Naive thymus-derived CD4-positive, alpha-beta T cell (primary cell): ENCODE measurements around the gene ARHGEF10L. TPM values are rescaled to one million over a fixed set of nuclear protein-coding genes. Genes with fewer than 3 reads are reported as not detected.
A peak's percentile ranks its signal among the peaks of the same experiment; 100 is the strongest.

Experiments
- ATAC-seq: fragments of 150-1000 bp; cut with Tn5 transposase; 2 replicates; pipeline ENCODE4 v1.10.0; 2021; ENCODE audit warnings: mild to moderate bottlenecking, moderate library complexity
- CTCF ChIA-PET: fragments of 350-600 bp; sonication (Branson Sonifier 250); formaldehyde crosslinking; loops from one replicate; lab custom pipeline; 2021; ENCODE audit warnings: antibody characterized with exemption; lab: Charles Lee
- POLR2A ChIA-PET: fragments of 350-600 bp; sonication (Branson Sonifier 250); formaldehyde crosslinking; loops from one replicate; lab custom pipeline; 2021; ENCODE audit warnings: antibody characterized with exemption, inconsistent platforms; lab: Charles Lee
- DNase-seq, 9 donors: peaks; one replicate each; pipeline versions ENCODE4 v3.0.0 to v3.0.0-alpha.2; 2020 to 2022; ENCODE audit warnings: mixed read lengths in 1 of 9
- H3K27ac ChIP-seq: one replicate; pipeline ENCODE4 v1.7.0; 2013; ENCODE audit warnings: mild to moderate bottlenecking, low read depth, low read length, moderate library complexity
- H3K27me3 ChIP-seq, 2 donors: one replicate each; pipeline ENCODE4 v1.7.0; 2013; ENCODE audit warnings: low read length in 2 of 2, mild to moderate bottlenecking in 2 of 2, moderate library complexity in 2 of 2; ENCODE audit not compliant: control insufficient read depth in 2 of 2, insufficient read depth in 2 of 2
- H3K36me3 ChIP-seq, 3 experiments: 1 replicate in 2 of 3; 2 replicates in 1 of 3; pipeline ENCODE4 v1.7.0; 2013; ENCODE audit warnings: low read length in 3 of 3, mild to moderate bottlenecking in 3 of 3, moderate library complexity in 1 of 3; ENCODE audit not compliant: insufficient read depth in 3 of 3, control insufficient read depth in 2 of 3
- H3K4me1 ChIP-seq, 2 donors: one replicate each; pipeline ENCODE4 v1.7.0; 2013; ENCODE audit warnings: low read length in 2 of 2, mild to moderate bottlenecking in 2 of 2, moderate library complexity in 1 of 2; ENCODE audit not compliant: control insufficient read depth in 2 of 2, insufficient read depth in 2 of 2
- H3K4me3 ChIP-seq: 2 replicates; pipeline ENCODE4 v1.7.0; 2013; ENCODE audit warnings: mild to moderate bottlenecking, low read length
- H3K9me3 ChIP-seq, 3 experiments: 1 replicate in 2 of 3; 2 replicates in 1 of 3; pipeline ENCODE4 v1.7.0; 2013; ENCODE audit warnings: low read length in 3 of 3; ENCODE audit not compliant: control insufficient read depth in 2 of 3
- H3K27ac Mint-ChIP-seq, 9 donors: one replicate each; pipeline ENCODE4 v1.8.0; 2020 to 2022; ENCODE audit warnings: mixed read lengths in 9 of 9, mild to moderate bottlenecking in 8 of 9, moderate library complexity in 5 of 9, inconsistent platforms in 2 of 9
- H3K27me3 Mint-ChIP-seq, 5 donors: one replicate each; pipeline ENCODE4 v1.8.0; 2021 to 2022; ENCODE audit warnings: mixed read lengths in 5 of 5, mild to moderate bottlenecking in 1 of 5
- H3K36me3 Mint-ChIP-seq, 5 donors: one replicate each; pipeline ENCODE4 v1.8.0; 2020 to 2022; ENCODE audit warnings: mixed read lengths in 5 of 5, mild to moderate bottlenecking in 3 of 5, inconsistent platforms in 1 of 5
- H3K4me1 Mint-ChIP-seq, 7 donors: one replicate each; pipeline ENCODE4 v1.8.0; 2020 to 2022; ENCODE audit warnings: mixed read lengths in 7 of 7, mild to moderate bottlenecking in 3 of 7, inconsistent platforms in 1 of 7
- H3K4me3 Mint-ChIP-seq, 10 donors: one replicate each; pipeline ENCODE4 v1.8.0; 2020 to 2022; ENCODE audit warnings: mild to moderate bottlenecking in 10 of 10, mixed read lengths in 10 of 10, moderate library complexity in 6 of 10, inconsistent platforms in 2 of 10
- H3K9me3 Mint-ChIP-seq, 11 donors: one replicate each; pipeline ENCODE4 v1.8.0; 2020 to 2022; ENCODE audit warnings: mixed read lengths in 11 of 11, mild to moderate bottlenecking in 4 of 11, inconsistent platforms in 1 of 11, moderate library complexity in 1 of 11
- intact Hi-C, 2 donors: fragments of 100-400 bp; cut with micrococcal nuclease; formaldehyde crosslinking; loops; one replicate each; pipeline ENCODE4 v1.15.1; 2023
- polyA plus RNA-seq, 2 donors: library from polyadenylated mRNA; unstranded; fragments of 300-500 nt; fragmentation: Illumina TruSeq; gene quantifications; one replicate each; pipeline ENCODE4 v1.2.3, GENCODE V29; 2021
- total RNA-seq, 6 experiments: library from RNA in 5 of 6; stranded (reverse) in 5 of 6; gene quantifications; 1 replicate in 5 of 6; 2 replicates in 1 of 6; pipeline ENCODE4 v1.2.3 and lab custom pipeline; 2021 to 2026

ARHGEF10L gene
- total and polyA plus RNA-seq, 7 experiments from 2014 or later: 0.59 to 19.7 (median 0.84) TPM; not detected in 3

DNA sequence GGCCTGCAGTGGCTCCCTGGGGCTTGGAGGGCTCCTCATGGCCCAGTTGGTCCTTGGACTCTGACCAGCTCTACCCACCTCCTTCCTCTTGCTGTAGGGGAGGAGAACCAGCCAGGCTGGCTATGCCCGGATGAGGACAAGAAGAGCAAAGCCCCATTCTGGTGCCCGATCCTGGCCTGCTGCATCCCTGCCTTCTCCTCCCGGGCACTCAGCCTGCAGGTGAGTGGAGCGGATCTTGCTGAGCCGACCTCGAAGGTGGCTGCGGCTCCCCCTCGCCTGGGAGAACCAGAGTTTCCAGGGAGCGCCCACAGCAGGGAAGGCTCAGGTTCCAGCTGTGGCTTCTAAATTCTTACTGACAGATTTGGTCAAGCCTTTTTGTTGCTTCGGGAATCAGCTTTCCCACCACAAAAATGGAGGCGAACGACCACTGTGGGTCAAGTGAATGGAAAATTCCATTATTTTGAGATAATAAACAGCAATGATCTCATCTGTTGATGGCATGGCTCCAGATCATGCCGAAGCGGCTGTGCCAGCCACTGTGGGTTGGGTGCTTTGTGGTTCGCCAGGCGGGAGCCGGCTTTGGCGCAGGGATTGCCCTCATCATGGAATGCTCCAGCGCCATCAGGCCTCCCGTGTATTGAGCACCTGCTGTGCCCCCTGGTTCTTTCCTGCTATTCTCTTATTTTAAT lies 109.1 kb downstream of the ARHGEF10L start:
- H3K4me3 Mint-ChIP-seq: no peak overlapping the region
- no peaks in the 10 kb centered on the region for H3K4me1 Mint-ChIP-seq
- no peak for ATAC-seq
- intact Hi-C loops: no loop called here
- Histone ChIP-seq H3K9me3 (no peaks in the 10 kb centered on the region), H3K36me3 (no peaks in the 10 kb centered on the region), H3K27ac (no peak overlapping the region), H3K27me3 (no peaks in the 10 kb centered on the region), H3K4me1 (no peaks in the 10 kb centered on the region), H3K4me3 (no peak overlapping the region)
- POLR2A ChIA-PET: no interaction called here
- no peaks in the 10 kb centered on the region for H3K36me3 Mint-ChIP-seq
- H3K27me3 Mint-ChIP-seq: no peaks in the 10 kb centered on the region
- no peak overlapping the region for H3K27ac Mint-ChIP-seq
- CTCF ChIA-PET: interaction anchor here (0.6 kb wide), 1 partner anchor 13 kb away, joined by 3 read pairs; no protein-coding TSS in a partner anchor
- H3K9me3 Mint-ChIP-seq: no peaks in the 10 kb centered on the region
- DNase-seq: no peak

DNA sequence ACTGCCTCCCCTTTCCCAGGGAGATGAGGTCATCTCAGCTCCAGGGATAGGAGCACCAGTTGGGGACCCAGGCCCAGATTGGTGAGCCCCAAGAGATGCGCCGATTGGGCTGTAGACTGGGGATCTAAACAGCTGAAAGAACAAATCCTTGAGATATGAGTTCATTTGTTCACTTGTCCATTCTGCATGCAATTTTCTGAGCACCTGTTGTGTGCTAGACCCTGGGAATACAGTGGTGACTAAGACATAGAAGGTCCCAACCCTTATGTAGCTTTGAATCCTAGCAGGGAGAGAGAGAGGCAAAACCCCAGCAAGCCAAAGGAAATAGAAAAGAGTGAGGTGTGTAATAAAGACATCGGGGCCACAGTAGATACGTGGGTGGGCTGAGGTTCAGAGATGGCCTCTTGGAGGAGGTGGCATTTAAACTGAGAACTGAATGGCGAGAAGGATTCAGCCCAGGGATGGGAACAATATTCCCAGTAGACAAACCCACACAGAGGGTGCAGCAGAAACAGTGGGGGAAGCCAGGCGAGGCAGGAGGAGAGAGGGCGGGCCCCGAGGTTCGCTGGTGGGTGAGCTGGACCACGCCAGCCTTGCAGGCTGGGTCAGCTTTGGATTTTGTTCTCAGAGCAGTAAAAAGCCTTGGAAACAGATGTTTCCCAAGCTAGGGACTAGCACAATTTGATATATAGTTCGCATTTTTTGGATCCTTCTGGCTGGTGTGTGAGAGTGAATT lies 110.0 kb downstream of the ARHGEF10L start:
- DNase-seq (no peak), ATAC-seq (no peak)
- no peaks in the 10 kb centered on the region for H3K36me3 ChIP-seq
- H3K36me3 Mint-ChIP-seq: no peaks in the 10 kb centered on the region
- CTCF ChIA-PET: no interaction called here
- H3K27ac Mint-ChIP-seq: no peak overlapping the region
- H3K4me3 ChIP-seq: no peak overlapping the region
- H3K4me1 ChIP-seq: no peaks in the 10 kb centered on the region
- no peaks in the 10 kb centered on the region for H3K4me1 Mint-ChIP-seq
- intact Hi-C loops: no loop called here
- H3K27me3 ChIP-seq: no peaks in the 10 kb centered on the region
- H3K27ac ChIP-seq: no peak overlapping the region
- H3K9me3 ChIP-seq: no peaks in the 10 kb centered on the region
- H3K4me3 Mint-ChIP-seq: no peak overlapping the region
- H3K27me3 Mint-ChIP-seq: no peaks in the 10 kb centered on the region
- POLR2A ChIA-PET: no interaction called here
- no peaks in the 10 kb centered on the region for H3K9me3 Mint-ChIP-seq

DNA sequence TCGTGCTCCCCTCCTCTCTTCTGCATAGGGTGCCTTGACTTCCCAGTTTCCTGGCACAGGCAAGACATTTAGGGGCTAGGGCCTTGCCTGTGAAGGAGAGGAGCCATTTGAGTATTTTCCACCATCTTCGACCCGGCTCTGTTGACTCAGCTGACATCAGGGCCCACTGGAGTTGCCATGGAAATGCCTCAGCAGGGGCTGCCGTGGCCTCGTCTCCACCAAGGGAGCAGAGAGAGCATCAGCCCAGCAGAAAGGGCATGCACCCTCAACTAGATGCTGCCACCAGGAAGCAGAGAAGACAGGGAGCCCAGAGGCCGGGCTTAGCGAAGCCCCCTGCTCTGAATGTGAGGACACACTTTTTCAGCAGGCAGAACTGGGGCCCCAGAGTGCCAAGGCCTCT lies 113.8 kb downstream of the ARHGEF10L start:
- ATAC-seq (no peak), DNase-seq (no peak)
- Histone ChIP-seq H3K27ac (no peak overlapping the region), H3K9me3 (no peaks in the 10 kb centered on the region), H3K4me1 (no peaks in the 10 kb centered on the region), H3K27me3 (no peaks in the 10 kb centered on the region), H3K36me3 (no peaks in the 10 kb centered on the region), H3K4me3 (no peak overlapping the region)
- Mint-ChIP-seq H3K27me3 (peaks cover 0 to 3% (median 0%) of the 10 kb centered on the region in 5 donors), H3K9me3 (no peaks in the 10 kb centered on the region), H3K36me3 (no peaks in the 10 kb centered on the region), H3K4me3 (no peak overlapping the region), H3K27ac (no peak overlapping the region), H3K4me1 (no peaks in the 10 kb centered on the region)
- POLR2A ChIA-PET: no interaction called here
- intact Hi-C loops: loop anchor here in 1 of 2 donors (2.0 kb wide), 1 partner anchor 448 kb away; no protein-coding TSS in a partner anchor
- CTCF ChIA-PET: no interaction called here

DNA sequence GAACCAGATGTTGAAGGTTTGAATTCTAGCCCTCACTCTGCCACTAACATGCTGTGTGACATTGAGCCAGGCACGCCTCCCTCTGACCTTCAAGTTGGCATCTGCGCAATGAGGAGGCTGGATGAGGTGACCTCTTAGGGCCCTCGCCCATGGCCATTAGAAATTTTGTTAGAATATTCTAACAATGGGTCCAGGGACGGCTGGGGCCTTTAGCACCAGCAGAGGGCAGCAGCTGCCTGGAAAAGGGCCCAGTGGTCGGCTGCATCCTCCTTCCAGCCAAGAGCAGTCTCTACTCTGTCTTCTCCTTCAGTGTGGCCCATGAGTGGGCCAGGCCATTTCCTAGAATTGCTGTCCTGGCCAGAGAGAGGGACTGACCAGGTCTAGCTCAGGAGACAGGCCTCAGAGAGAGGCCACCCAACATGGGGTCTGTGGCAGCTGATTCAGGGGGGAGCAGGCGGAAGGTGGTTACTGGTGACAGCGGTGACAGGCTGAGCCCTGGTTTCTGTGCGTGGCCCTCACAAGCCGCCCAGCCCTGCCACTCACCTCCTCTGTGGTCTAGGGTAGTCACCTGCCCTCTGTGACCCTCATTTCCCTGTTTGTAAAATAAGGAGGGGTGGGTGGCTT lies 114.3 kb downstream of the ARHGEF10L start:
- H3K27ac Mint-ChIP-seq: no peak overlapping the region
- peaks cover 0 to 3% (median 0%) of the 10 kb centered on the region in 5 donors for H3K27me3 Mint-ChIP-seq
- DNase-seq (peak in 5 of 9 donors; percentile 8 to 17 (median 9)), ATAC-seq (peak; percentile 44)
- intact Hi-C loops: loop anchor here in 1 of 2 donors (2.0 kb wide), 1 partner anchor 447 kb away; no protein-coding TSS in a partner anchor
- no peaks in the 10 kb centered on the region for H3K9me3 ChIP-seq
- no peak overlapping the region for H3K27ac ChIP-seq
- no peaks in the 10 kb centered on the region for H3K4me1 ChIP-seq
- H3K4me3 Mint-ChIP-seq: no peak overlapping the region
- ChIA-PET CTCF (interaction anchor here (0.6 kb wide), 1 partner anchor 458 kb away, joined by 3 read pairs; no protein-coding TSS in a partner anchor), POLR2A (no interaction called here)
- H3K9me3 Mint-ChIP-seq: no peaks in the 10 kb centered on the region
- no peaks in the 10 kb centered on the region for H3K36me3 Mint-ChIP-seq
- H3K4me3 ChIP-seq: no peak overlapping the region
- H3K36me3 ChIP-seq: no peaks in the 10 kb centered on the region
- peaks cover 0 to 4% (median 0%) of the 10 kb centered on the region in 7 donors for H3K4me1 Mint-ChIP-seq
- H3K27me3 ChIP-seq: no peaks in the 10 kb centered on the region

DNA sequence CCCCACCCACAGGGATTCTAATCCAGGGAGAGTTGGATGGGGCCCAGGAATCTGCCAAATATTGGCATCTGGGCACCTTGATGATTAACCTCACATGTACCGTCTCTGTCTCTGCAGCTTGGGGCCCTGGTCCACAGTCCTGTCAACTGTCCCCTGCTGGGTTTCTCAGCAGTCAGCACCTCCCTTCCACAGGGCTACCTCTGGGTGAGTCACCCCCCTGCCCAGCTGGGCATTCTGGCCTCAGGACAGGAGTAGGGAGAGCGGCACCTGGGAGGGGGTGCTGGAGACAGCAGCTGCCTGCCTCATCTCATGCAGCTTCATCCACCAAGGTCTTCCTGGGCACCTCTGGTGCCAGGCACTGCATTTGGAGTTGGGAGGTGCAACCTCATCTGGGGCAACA lies 115.0 kb downstream of the ARHGEF10L start:
- no peaks in the 10 kb centered on the region for H3K9me3 ChIP-seq
- H3K4me3 ChIP-seq: no peak overlapping the region
- ATAC-seq: no peak
- H3K4me3 Mint-ChIP-seq: no peak overlapping the region
- peaks cover 0 to 4% (median 0%) of the 10 kb centered on the region in 7 donors for H3K4me1 Mint-ChIP-seq
- no peaks in the 10 kb centered on the region for H3K9me3 Mint-ChIP-seq
- H3K36me3 Mint-ChIP-seq: no peaks in the 10 kb centered on the region
- no peaks in the 10 kb centered on the region for H3K36me3 ChIP-seq
- POLR2A ChIA-PET: no interaction called here
- intact Hi-C loops: no loop called here
- H3K27ac Mint-ChIP-seq: no peak overlapping the region
- peaks cover 0 to 3% (median 0%) of the 10 kb centered on the region in 5 donors for H3K27me3 Mint-ChIP-seq
- H3K27ac ChIP-seq: no peak overlapping the region
- CTCF ChIA-PET: interaction anchor here (0.6 kb wide), 1 partner anchor 458 kb away, joined by 3 read pairs; no protein-coding TSS in a partner anchor
- no peaks in the 10 kb centered on the region for H3K27me3 ChIP-seq
- no peak for DNase-seq
- H3K4me1 ChIP-seq: no peaks in the 10 kb centered on the region

DNA sequence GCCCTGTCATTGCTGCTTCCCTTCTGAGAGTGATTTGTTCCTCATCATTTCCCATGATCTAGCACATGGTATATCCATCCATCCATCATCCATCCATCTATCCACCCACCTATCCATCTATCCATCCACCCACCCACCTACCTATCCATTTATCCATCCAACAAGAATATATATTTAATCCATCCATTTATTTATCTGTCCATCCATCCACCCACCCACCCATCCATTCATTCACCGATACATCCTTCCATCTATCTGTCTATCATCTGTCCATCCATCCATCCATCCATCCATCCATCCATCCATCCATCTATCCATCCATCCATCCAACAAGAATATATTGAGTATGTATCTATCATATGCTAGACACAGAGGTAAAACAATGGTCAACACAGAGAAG lies 115.7 kb downstream of the ARHGEF10L start:
- Mint-ChIP-seq H3K4me3 (no peak overlapping the region), H3K27me3 (peaks cover 0 to 6% (median 0%) of the 10 kb centered on the region in 5 donors), H3K27ac (no peak overlapping the region), H3K9me3 (no peaks in the 10 kb centered on the region), H3K36me3 (no peaks in the 10 kb centered on the region), H3K4me1 (peaks cover 0 to 4% (median 0%) of the 10 kb centered on the region in 7 donors)
- H3K9me3 ChIP-seq: no peaks in the 10 kb centered on the region
- no peaks in the 10 kb centered on the region for H3K27me3 ChIP-seq
- no peaks in the 10 kb centered on the region for H3K4me1 ChIP-seq
- POLR2A ChIA-PET: no interaction called here
- H3K36me3 ChIP-seq: no peaks in the 10 kb centered on the region
- H3K4me3 ChIP-seq: no peak overlapping the region
- DNase-seq: no peak
- no peak for ATAC-seq
- CTCF ChIA-PET: no interaction called here
- intact Hi-C loops: no loop called here
- no peak overlapping the region for H3K27ac ChIP-seq
